ENCODE results near the gene ITPK1. TPM values are rescaled to one million over a fixed set of nuclear protein-coding genes. Genes with fewer than 3 reads are reported as not detected.

Gene ITPK1
- total RNA-seq, 4 donors from 2014 or later: 37.5 to 47.5 (median 41.4) TPM

DNA sequence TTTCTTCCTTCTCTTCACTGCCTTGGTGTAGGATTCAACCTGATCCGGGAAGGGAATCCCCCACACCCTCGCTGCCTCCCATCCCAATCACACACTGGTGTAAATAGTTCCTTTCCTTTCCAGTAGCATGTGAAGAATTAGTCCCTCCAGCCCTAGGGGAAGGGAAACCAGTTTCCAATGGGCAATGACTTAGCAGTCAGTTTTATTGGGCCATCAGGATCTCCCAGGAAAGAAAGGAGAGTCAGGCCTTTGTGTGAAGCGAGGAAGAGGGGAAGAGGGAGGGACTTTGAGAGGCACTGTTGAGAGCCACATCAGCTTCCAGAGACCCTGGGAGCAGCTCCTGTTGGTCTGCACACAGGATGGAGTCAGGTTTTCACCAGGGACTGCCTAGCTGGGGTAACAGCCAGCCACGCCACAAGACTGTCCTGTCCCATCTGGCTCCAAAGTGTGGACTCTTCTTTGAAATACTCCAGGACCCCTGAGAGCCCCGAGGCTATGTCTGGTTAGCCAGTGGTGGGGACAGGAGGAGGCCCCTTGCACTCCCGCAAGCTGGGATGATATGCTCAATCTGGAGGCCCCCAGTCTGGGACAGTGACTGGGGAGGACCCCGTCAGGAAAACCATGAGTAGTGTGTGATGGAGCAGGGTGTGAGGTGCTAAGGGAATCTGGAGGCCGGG, 41.1 kb upstream of the ITPK1 start:
- 61 to 77% methylated on average over 8 of the region's 8 CpGs for WGBS, 2 donors
- intact Hi-C loops (cut with DNase I; ENCODE audit: low total_unique reads): no loop called here
- DNase-seq (ENCODE audit: low spot score in 2 of 2): no peak
- no peak overlapping the region for H3K4me3 ChIP-seq (ENCODE audit: low read depth, poor library complexity, severe bottlenecking)
- no peak for TF ChIP-seq POLR2A (IDR thresholded peaks at IDR 0.05)
- TF ChIP-seq, protein P1, sequence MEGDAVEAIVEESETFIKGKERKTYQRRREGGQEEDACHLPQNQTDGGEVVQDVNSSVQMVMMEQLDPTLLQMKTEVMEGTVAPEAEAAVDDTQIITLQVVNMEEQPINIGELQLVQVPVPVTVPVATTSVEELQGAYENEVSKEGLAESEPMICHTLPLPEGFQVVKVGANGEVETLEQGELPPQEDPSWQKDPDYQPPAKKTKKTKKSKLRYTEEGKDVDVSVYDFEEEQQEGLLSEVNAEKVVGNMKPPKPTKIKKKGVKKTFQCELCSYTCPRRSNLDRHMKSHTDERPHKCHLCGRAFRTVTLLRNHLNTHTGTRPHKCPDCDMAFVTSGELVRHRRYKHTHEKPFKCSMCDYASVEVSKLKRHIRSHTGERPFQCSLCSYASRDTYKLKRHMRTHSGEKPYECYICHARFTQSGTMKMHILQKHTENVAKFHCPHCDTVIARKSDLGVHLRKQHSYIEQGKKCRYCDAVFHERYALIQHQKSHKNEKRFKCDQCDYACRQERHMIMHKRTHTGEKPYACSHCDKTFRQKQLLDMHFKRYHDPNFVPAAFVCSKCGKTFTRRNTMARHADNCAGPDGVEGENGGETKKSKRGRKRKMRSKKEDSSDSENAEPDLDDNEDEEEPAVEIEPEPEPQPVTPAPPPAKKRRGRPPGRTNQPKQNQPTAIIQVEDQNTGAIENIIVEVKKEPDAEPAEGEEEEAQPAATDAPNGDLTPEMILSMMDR (IDR thresholded peaks at IDR 0.05): no peak

GRCh38 chr14:93155667-93156066, 39.9 kb upstream of the ITPK1 start:
- H3K4me3 ChIP-seq (ENCODE audit: low read depth, poor library complexity, severe bottlenecking): no peak overlapping the region
- intact Hi-C loops (cut with DNase I; ENCODE audit: low total_unique reads): no loop called here
- 77 to 80% methylated on average over 2 of the region's 2 CpGs for WGBS, 2 donors
- no peak for TF ChIP-seq POLR2A (IDR thresholded peaks at IDR 0.05)
- TF ChIP-seq, protein P1 (IDR thresholded peaks at IDR 0.05): no peak
- no peak for DNase-seq (ENCODE audit: low spot score in 2 of 2)

DNA sequence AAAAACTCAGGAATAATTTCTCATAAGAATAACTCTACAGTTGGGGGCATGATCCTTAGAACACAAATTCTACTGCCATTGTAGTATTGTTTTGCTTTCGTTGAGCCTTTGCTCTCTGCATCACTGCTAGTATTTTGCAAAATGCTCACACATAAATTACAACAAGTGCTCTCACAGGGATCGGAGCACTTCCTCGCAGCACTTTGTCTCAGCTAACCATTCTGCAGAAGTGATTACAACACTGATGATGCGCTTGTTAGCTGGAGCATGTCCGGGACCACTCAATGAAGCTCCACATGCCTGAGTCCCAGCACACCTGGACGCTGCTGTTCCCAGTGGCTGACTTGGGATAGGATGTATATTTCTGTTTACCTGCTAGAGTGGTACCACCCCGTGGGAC, 37.4 kb upstream of the ITPK1 start:
- no peak for TF ChIP-seq POLR2A (IDR thresholded peaks at IDR 0.05)
- TF ChIP-seq, protein P1 (IDR thresholded peaks at IDR 0.05): no peak

DNA sequence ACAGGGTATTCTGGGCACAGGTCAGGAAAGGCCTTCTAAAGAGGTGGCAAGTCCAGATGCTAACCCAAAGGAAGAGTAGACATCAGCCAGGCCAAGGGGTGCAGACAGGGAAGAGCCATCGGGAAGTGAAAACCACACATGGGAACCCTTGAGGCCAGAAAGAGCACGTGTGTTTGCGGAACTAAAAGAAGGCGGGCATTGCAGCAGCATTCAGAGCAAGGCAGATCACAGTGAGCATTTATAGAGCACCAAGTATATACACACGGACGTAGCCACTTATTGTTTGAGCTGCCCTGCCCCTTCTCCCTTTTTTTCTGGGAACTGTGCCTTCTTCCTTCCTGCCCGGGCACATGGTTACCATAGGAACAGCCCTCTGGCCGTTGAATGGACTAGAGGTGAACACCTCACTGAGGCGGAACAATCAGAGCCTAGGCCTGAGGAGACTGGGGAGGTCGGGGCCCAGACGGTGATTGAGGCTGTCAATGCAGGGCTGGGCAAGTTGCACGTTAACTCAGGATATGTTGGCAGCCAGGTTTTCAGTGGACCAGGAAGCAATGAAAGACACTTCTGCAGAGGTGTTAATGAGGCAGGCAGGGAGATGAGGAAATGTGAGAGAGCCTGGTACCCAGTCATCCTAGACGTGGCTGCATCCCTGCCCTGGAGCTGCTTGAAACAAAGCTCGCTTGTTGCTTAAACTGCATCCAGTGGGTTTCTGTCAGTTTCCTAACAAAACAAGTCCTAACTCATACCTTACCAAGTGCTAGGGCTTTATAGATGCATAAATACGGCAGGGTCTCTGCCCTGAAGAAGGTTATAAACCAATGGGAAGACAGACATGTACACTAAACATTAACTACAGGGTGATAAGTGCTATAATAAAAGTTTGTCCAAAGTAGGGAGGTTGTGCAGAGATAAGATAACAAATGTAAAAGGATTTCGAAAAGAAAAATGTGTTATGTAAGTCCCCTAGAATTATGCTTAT, 34.8 kb upstream of the ITPK1 start:
- TF ChIP-seq, protein P1 (IDR thresholded peaks at IDR 0.05): no peak
- TF ChIP-seq POLR2A (IDR thresholded peaks at IDR 0.05): no peak
- DNase-seq (ENCODE audit: low spot score in 2 of 2): peak in 1 of 2 donors; percentile 20
- intact Hi-C loops (cut with DNase I; ENCODE audit: low total_unique reads): no loop called here
- no peak overlapping the region for H3K4me3 ChIP-seq (ENCODE audit: low read depth, poor library complexity, severe bottlenecking)
- WGBS, 2 donors: 29 to 34% methylated on average over 16 of the region's 16 CpGs

More for the DNA sequence above, 37.4 kb upstream of the ITPK1 start:
- intact Hi-C loops (cut with DNase I; ENCODE audit: low total_unique reads): no loop called here
- 79 to 80% methylated on average over 7 of the region's 7 CpGs for WGBS, 2 donors
- no peak for DNase-seq (ENCODE audit: low spot score in 2 of 2)
- no peak overlapping the region for H3K4me3 ChIP-seq (ENCODE audit: low read depth, poor library complexity, severe bottlenecking)

- WGBS, 2 donors: 92 to 95% methylated on average over 8 of the region's 8 CpGs
- H3K4me3 ChIP-seq (ENCODE audit: low read depth, poor library complexity, severe bottlenecking): no peak overlapping the region
- TF ChIP-seq, protein P1 (IDR thresholded peaks at IDR 0.05): no peak
- TF ChIP-seq POLR2A (IDR thresholded peaks at IDR 0.05): no peak
- no peak for DNase-seq (ENCODE audit: low spot score in 2 of 2)
- intact Hi-C loops (cut with DNase I; ENCODE audit: low total_unique reads): no loop called here
Observed at GRCh38 chr14:93148979-93149378, 33.3 kb upstream of the ITPK1 start.
